Activated CD8-positive, alpha-beta T cell treated with anti-CD3 and anti-CD28 coated beads for 36 hours (primary cell): ENCODE data around the gene KDM4F. TPM values are rescaled to one million over a fixed set of nuclear protein-coding genes. Genes with fewer than 3 reads are reported as not detected.

Experiments used
- ATAC-seq: fragments of 200-7000 bp; cut with Tn5 transposase; one replicate; pipeline ENCODE4 v1.10.0; 2021; ENCODE audit warnings: mild to moderate bottlenecking, moderate library complexity
- CTCF ChIA-PET: fragments of 350-600 bp; sonication (Branson Sonifier 250); formaldehyde crosslinking; loops from one replicate; lab custom pipeline; 2021; ENCODE audit warnings: antibody characterized with exemption; lab: Charles Lee
- POLR2A ChIA-PET: fragments of 350-600 bp; sonication (Branson Sonifier 250); formaldehyde crosslinking; loops from one replicate; lab custom pipeline; 2021; ENCODE audit warnings: antibody characterized with exemption; lab: Charles Lee
- DNase-seq: peaks from one replicate; pipeline ENCODE4 v3.0.0-alpha.2; 2020
- H3K27ac Mint-ChIP-seq: one replicate; pipeline ENCODE4 v1.8.0; 2021; ENCODE audit warnings: mild to moderate bottlenecking, mixed read lengths
- H3K27me3 Mint-ChIP-seq: one replicate; pipeline ENCODE4 v1.8.0; 2021; ENCODE audit warnings: mixed read lengths
- H3K36me3 Mint-ChIP-seq: one replicate; pipeline ENCODE4 v1.8.0; 2021; ENCODE audit warnings: low read depth, mixed read lengths
- H3K4me1 Mint-ChIP-seq: one replicate; pipeline ENCODE4 v1.8.0; 2021; ENCODE audit warnings: low read depth, mixed read lengths
- H3K4me3 Mint-ChIP-seq: one replicate; pipeline ENCODE4 v1.8.0; 2021; ENCODE audit warnings: mild to moderate bottlenecking, moderate library complexity, mixed read lengths
- H3K9me3 Mint-ChIP-seq: one replicate; pipeline ENCODE4 v1.8.0; 2021; ENCODE audit warnings: mixed read lengths
- intact Hi-C: fragments of 100-400 bp; cut with micrococcal nuclease; formaldehyde crosslinking; loops from one replicate; pipeline ENCODE4 v1.10.0; 2022
- total RNA-seq, 2 experiments: library from RNA; stranded (reverse); gene quantifications; one replicate each; pipeline ENCODE4 v1.2.3, GENCODE V29; 2021
- TF ChIP-seq, protein P1 (sequence below): fragments of 200-600 bp; IDR thresholded peaks from one replicate; pipeline ENCODE4 v1.8.0; 2022; ENCODE audit warnings: antibody characterized with exemption, mild to moderate bottlenecking

The KDM4F gene
- total RNA-seq, 2 experiments from 2014 or later, result not detected

DNA sequence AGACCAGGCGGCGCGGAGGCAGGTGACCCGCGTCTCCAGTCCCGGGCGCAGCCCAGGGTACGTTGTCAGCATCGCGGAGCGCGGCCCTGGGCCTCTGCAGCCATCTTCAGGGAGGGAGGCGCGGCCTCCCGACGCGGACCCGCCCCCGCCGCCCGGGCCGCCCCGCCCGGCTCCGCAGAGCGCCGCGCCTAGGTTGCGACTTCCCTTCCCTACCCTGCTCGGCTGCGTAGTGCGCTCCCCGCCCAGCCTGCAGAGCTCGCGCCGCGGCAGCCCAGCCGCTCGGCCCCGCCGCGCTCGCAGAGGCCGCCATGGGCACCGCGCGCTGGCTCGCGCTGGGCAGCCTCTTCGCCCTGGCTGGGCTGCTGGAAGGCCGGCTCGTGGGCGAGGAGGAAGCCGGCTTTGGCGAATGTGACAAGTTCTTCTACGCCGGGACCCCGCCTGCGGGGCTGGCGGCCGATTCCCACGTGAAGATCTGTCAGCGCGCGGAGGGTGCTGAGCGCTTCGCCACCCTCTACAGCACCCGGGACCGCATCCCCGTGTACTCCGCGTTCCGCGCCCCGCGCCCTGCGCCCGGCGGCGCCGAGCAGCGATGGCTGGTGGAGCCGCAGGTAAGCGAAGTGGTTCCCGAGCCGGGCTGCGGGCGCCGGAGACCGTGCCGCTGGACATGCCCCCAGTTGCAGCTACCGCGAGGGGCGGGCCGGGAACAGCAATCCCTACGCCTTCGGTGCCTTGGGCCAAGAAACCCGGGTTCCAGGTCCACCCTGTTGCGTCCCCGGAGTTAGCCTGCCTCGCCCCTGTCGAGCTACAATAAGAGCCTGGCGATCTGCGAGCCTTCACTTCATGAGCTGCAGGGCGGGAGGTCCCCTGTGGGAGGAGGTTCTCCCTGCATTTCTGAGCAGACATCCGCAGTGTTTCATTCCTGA is 40.7 kb downstream of the KDM4F start, which contains the start of gene ENDOD1:
Gene ENDOD1 (plus strand): TSS at position 227 of the 923 bp plus-strand sequence. CDS start 82 bp downstream, at position 309.
- ATAC-seq (peak; percentile 93), DNase-seq (peak; percentile 82)
- Mint-ChIP-seq H3K4me1 (peaks cover 65% of the 10 kb centered on the region), H3K4me3 (peak within 1 kb of the TSS; percentile 90), H3K9me3 (no peaks in the 10 kb centered on the region), H3K27me3 (no peaks in the 10 kb centered on the region), H3K27ac (peak within 1 kb of the TSS; percentile 95), H3K36me3 (peaks cover 7% of the 10 kb centered on the region)
- TF ChIP-seq, protein P1, sequence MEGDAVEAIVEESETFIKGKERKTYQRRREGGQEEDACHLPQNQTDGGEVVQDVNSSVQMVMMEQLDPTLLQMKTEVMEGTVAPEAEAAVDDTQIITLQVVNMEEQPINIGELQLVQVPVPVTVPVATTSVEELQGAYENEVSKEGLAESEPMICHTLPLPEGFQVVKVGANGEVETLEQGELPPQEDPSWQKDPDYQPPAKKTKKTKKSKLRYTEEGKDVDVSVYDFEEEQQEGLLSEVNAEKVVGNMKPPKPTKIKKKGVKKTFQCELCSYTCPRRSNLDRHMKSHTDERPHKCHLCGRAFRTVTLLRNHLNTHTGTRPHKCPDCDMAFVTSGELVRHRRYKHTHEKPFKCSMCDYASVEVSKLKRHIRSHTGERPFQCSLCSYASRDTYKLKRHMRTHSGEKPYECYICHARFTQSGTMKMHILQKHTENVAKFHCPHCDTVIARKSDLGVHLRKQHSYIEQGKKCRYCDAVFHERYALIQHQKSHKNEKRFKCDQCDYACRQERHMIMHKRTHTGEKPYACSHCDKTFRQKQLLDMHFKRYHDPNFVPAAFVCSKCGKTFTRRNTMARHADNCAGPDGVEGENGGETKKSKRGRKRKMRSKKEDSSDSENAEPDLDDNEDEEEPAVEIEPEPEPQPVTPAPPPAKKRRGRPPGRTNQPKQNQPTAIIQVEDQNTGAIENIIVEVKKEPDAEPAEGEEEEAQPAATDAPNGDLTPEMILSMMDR, result peak; percentile 16
- POLR2A ChIA-PET, result interaction anchor here (0.7 to 7.3 kb wide), 10 partner anchors 9 to 1361 kb away, joined by 3 to 57 read pairs (median 3); partner anchors contain the start of gene SRSF8
- intact Hi-C loops, result loop anchor here (2.0 to 5.0 kb wide), 3 partner anchors 21 to 142 kb away; partner anchors contain the start of gene SESN3
- CTCF ChIA-PET, result interaction anchor here (1.0 to 7.0 kb wide), 8 partner anchors 9 to 62 kb away, joined by 3 to 132 read pairs (median 4); partner anchors contain the start of gene SRSF8

DNA sequence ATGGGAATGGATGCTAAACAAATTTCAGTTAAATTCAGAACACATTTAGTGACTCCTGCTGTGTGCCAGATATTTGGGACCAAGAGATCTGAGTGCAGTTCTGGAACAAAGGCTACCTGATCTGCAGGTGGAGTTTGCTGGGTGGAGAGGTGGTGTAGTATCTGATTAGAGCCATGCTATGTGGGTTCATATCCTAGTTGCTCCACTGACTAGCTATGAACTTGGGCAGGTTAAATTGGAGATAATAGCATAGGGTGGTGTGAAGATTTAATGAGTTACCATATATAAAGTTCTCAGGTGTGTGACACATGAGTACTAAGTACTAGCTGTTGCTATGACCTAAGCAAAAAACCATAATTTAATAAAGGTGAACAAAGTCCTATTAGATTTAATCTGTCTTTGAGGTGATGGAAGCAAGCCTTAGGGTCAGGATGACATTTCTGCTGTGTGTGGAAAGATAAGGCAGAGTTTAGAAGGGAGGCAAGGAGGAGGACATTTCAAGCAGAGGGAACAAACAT is 42.5 kb downstream of the KDM4F start:
- CTCF ChIA-PET, result interaction anchor here (0.9 to 7.0 kb wide), 5 partner anchors 11 to 60 kb away, joined by 3 to 132 read pairs (median 4); partner anchors contain the start of gene SRSF8
- intact Hi-C loops, result loop anchor here (2.0 to 5.0 kb wide), 3 partner anchors 23 to 141 kb away; partner anchors contain the start of gene SESN3
- DNase-seq (no peak), ATAC-seq (no peak)
- peaks cover 7% of the 10 kb centered on the region for H3K36me3 Mint-ChIP-seq
- H3K27ac Mint-ChIP-seq, result no peak overlapping the region
- TF ChIP-seq, protein P1, result no peak
- no peaks in the 10 kb centered on the region for H3K9me3 Mint-ChIP-seq
- no peaks in the 10 kb centered on the region for H3K27me3 Mint-ChIP-seq
- H3K4me3 Mint-ChIP-seq, result peak overlapping the region; percentile 90
- POLR2A ChIA-PET, result interaction anchor here (1.4 to 7.3 kb wide), 2 partner anchors 19 to 23 kb away, joined by 3 to 57 read pairs; partner anchors contain the start of gene SRSF8
- H3K4me1 Mint-ChIP-seq, result peaks cover 71% of the 10 kb centered on the region

DNA sequence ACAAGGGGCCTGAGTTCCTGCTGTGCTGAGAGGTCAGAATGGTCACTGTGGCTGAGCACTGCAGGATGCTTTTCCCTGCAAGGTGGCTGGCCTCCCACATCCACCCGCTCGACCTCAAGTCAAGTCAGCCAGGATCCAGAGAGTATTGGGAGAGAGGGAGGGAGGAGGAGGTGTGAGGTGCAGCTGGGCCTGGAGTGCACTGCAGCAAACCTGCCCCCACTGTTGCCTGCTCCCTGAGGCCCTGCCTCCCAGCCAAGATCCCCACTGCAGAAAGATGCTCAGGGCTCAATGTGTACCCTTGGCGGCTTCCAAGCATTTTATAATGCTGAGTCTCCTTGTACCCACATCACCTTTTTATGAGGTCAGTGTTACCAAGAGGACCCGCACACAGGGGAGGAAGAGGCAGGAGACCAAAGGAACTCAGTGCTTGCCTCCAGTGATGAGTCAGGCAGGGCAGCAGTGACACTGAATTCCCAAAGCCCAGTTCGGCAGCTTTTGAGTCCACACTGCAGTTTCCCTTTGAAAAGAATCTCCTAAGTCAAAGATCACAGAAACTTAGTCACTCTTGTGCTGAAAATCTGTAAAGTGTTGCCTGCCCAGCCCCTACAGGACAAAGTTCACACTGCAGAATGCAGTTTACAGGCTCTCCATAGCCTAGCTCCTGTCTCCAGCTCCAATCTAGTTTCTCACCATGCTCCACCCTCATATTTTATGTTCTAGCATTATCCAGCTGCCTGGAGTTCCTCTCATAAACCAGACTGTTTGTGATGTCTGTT is 43.5 kb downstream of the KDM4F start:
- ChIA-PET CTCF (interaction anchor here (0.8 to 7.0 kb wide), 14 partner anchors 9 to 697 kb away, joined by 3 to 132 read pairs (median 4); partner anchors contain the start of genes CEP57, FAM76B and SRSF8), POLR2A (interaction anchor here (7.3 kb wide), 1 partner anchor 24 kb away, joined by 57 read pairs; the partner anchor contains the start of gene SRSF8)
- Mint-ChIP-seq H3K9me3 (no peaks in the 10 kb centered on the region), H3K27ac (peak overlapping the region; percentile 65), H3K36me3 (peaks cover 12% of the 10 kb centered on the region), H3K4me3 (peak overlapping the region; percentile 18), H3K4me1 (peaks cover 79% of the 10 kb centered on the region), H3K27me3 (no peaks in the 10 kb centered on the region)
- peak; percentile 32 for ATAC-seq
- TF ChIP-seq, protein P1, result peak; percentile 48
- peak; percentile 65 for DNase-seq
- intact Hi-C loops, result loop anchor here (5.0 kb wide), 2 partner anchors 45 to 140 kb away; partner anchors contain the start of gene SESN3

DNA sequence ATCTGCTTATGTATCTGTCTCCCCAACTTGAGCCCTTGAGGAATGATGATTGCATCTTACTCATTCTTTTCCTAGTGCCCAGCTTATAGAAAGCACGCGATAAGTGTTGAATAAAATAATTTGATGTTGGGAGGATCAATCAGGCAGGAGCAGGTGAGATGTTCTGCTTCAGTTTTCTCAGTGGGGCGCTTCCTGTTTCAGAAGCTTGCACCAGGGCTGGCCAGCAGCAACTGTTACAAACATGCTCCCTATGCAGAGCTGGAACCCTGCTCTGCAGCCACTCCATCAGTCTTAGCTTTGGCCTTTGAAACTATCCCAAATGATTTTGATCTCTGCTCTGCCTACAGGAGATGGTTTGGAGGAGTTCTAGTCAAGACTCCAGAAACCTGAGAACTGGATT is 44.3 kb downstream of the KDM4F start:
- H3K9me3 Mint-ChIP-seq, result no peaks in the 10 kb centered on the region
- peaks cover 18% of the 10 kb centered on the region for H3K36me3 Mint-ChIP-seq
- intact Hi-C loops, result loop anchor here (5.0 kb wide), 2 partner anchors 44 to 139 kb away; partner anchors contain the start of gene SESN3
- H3K4me3 Mint-ChIP-seq, result peak overlapping the region; percentile 18
- no peaks in the 10 kb centered on the region for H3K27me3 Mint-ChIP-seq
- ATAC-seq (no peak), DNase-seq (no peak)
- ChIA-PET POLR2A (interaction anchor here (1.5 to 7.3 kb wide), 2 partner anchors 9 to 25 kb away, joined by 3 to 57 read pairs; partner anchors contain the start of gene SRSF8), CTCF (interaction anchor here (0.8 to 7.0 kb wide), 14 partner anchors 9 to 696 kb away, joined by 3 to 132 read pairs (median 4); partner anchors contain the start of genes CEP57, FAM76B and SRSF8)
- H3K4me1 Mint-ChIP-seq, result peaks cover 78% of the 10 kb centered on the region
- TF ChIP-seq, protein P1, result no peak
- H3K27ac Mint-ChIP-seq, result peak overlapping the region; percentile 65
